Measurements from ENCODE around the gene PLA2G4E. TPM values are rescaled to one million over a fixed set of nuclear protein-coding genes. Genes with fewer than 3 reads are reported as not detected.

PLA2G4E gene
- total RNA-seq, 3 donors from 2014 or later (not counting 1 experiment from before 2014, with no cell fraction given), result not detected

DNA sequence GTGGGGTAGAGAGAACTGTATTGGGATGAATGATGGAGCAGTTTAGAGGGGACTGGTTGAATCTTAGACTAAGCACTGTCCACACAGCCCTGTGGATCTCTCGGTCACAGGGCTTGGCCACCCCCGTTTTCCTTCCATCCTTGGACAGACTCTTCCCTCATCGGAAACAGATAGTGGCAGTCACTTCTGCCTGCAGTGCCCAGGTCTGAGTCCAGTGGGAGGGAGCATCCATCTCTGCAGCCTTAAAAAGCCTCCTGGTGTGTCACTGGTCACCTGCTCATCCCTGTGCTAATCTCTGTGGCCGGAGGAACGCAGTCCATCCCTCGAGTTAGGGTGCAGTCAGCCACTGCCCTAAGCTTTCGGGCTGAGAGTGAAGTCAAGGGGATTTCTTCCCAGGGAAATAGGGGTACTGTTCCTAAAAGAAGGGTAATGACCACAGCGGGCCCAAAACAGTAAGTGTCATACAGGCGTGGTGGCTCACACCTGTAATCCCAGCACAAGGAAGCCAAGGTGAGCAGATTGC lies 41.5 kb upstream of the PLA2G4E start:
- Histone ChIP-seq H3K27me3 (ENCODE audit: control insufficient read depth, insufficient read depth, low read length) (peaks cover 14% of the 10 kb centered on the region), H3K4me3 (ENCODE audit: low read length) (no peak overlapping the region), H3K9me3 (ENCODE audit: control insufficient read depth, insufficient read depth, low read length) (no peaks in the 10 kb centered on the region), H3K4me1 (ENCODE audit: control insufficient read depth, insufficient read depth, low read length) (peaks cover 6% of the 10 kb centered on the region), H3K36me3 (ENCODE audit: control insufficient read depth, insufficient read depth, low read length) (no peaks in the 10 kb centered on the region), H3K27ac (ENCODE audit: low read length) (no peak overlapping the region)
- H3K27ac Mint-ChIP-seq, result no peak overlapping the region
- DNase-seq, result no peak
- TF ChIP-seq CTCF (IDR thresholded peaks at IDR 0.05), result no peak
- H3K9me3 Mint-ChIP-seq, result no peaks in the 10 kb centered on the region
- no peaks in the 10 kb centered on the region for H3K36me3 Mint-ChIP-seq
- H3K27me3 Mint-ChIP-seq (ENCODE audit: low read depth in 2 of 2), result peaks cover 13 to 29% of the 10 kb centered on the region in 2 donors
- intact Hi-C loops (cut with micrococcal nuclease), result no loop called here
- H3K4me1 Mint-ChIP-seq, result peaks cover 5 to 7% of the 10 kb centered on the region in 2 donors
- 92% methylated on average over 9 of the region's 9 CpGs for WGBS (ENCODE audit: insufficient coverage)
- H3K4me3 Mint-ChIP-seq, result no peak overlapping the region
- no peak for ATAC-seq

GRCh38 chr15:42060797-42061196 lies 40.0 kb upstream of the PLA2G4E start:
- peaks cover 14 to 34% of the 10 kb centered on the region in 2 donors for H3K27me3 Mint-ChIP-seq (ENCODE audit: low read depth in 2 of 2)
- TF ChIP-seq CTCF (IDR thresholded peaks at IDR 0.05), result no peak

GRCh38 chr15:42060477-42060763 lies 39.6 kb upstream of the PLA2G4E start:
- DNase-seq (no peak), ATAC-seq (no peak)
- Mint-ChIP-seq H3K36me3 (no peaks in the 10 kb centered on the region), H3K4me1 (peaks cover 6 to 11% of the 10 kb centered on the region in 2 donors), H3K27me3 (ENCODE audit: low read depth in 2 of 2) (peaks cover 17 to 36% of the 10 kb centered on the region in 2 donors), H3K4me3 (no peak overlapping the region), H3K27ac (no peak overlapping the region), H3K9me3 (no peaks in the 10 kb centered on the region)
- peaks cover 14% of the 10 kb centered on the region for H3K4me1 ChIP-seq (ENCODE audit: control insufficient read depth, insufficient read depth, low read length)
- WGBS (ENCODE audit: insufficient coverage), result 77% methylated on average over 4 of the region's 4 CpGs
- no peak overlapping the region for H3K27ac ChIP-seq (ENCODE audit: low read length)
- no peaks in the 10 kb centered on the region for H3K9me3 ChIP-seq (ENCODE audit: control insufficient read depth, insufficient read depth, low read length)
- peaks cover 17% of the 10 kb centered on the region for H3K27me3 ChIP-seq (ENCODE audit: control insufficient read depth, insufficient read depth, low read length)
- no peak for TF ChIP-seq CTCF (IDR thresholded peaks at IDR 0.05)
- no peak overlapping the region for H3K4me3 ChIP-seq (ENCODE audit: low read length)
- no peaks in the 10 kb centered on the region for H3K36me3 ChIP-seq (ENCODE audit: control insufficient read depth, insufficient read depth, low read length)
- intact Hi-C loops (cut with micrococcal nuclease), result no loop called here

More at GRCh38 chr15:42060797-42061196, 40.0 kb upstream of the PLA2G4E start:
- Histone ChIP-seq H3K4me3 (ENCODE audit: low read length) (no peak overlapping the region), H3K27me3 (ENCODE audit: control insufficient read depth, insufficient read depth, low read length) (peaks cover 17% of the 10 kb centered on the region), H3K4me1 (ENCODE audit: control insufficient read depth, insufficient read depth, low read length) (peaks cover 14% of the 10 kb centered on the region), H3K27ac (ENCODE audit: low read length) (no peak overlapping the region), H3K9me3 (ENCODE audit: control insufficient read depth, insufficient read depth, low read length) (no peaks in the 10 kb centered on the region), H3K36me3 (ENCODE audit: control insufficient read depth, insufficient read depth, low read length) (no peaks in the 10 kb centered on the region)
- intact Hi-C loops (cut with micrococcal nuclease), result no loop called here
- ATAC-seq (no peak), DNase-seq (no peak)
- WGBS (ENCODE audit: insufficient coverage), result 89% methylated on average over 5 of the region's 5 CpGs
- H3K4me3 Mint-ChIP-seq, result no peak overlapping the region
- no peaks in the 10 kb centered on the region for H3K36me3 Mint-ChIP-seq
- no peaks in the 10 kb centered on the region for H3K9me3 Mint-ChIP-seq
- no peak overlapping the region for H3K27ac Mint-ChIP-seq
- peaks cover 6 to 11% of the 10 kb centered on the region in 2 donors for H3K4me1 Mint-ChIP-seq

All from natural killer cell (primary cell).